T-helper 1 cell treated with Interleukin-12 subunit alpha and Interleukin-12 subunit beta and Interleukin-4 antibody, amounts not matched to agents 30 ng/mL and 1 ng/mL, for 36 hours (primary cell): ENCODE data around the gene ARHGAP4. TPM values are rescaled to one million over a fixed set of nuclear protein-coding genes. Genes with fewer than 3 reads are reported as not detected.

Experiments used
- intact Hi-C: fragments of 100-400 bp; cut with micrococcal nuclease; formaldehyde crosslinking; loops from one replicate; pipeline ENCODE4 v1.15.1; 2024
- total RNA-seq: library from RNA; stranded (reverse); gene quantifications from 2 replicates; pipeline ENCODE4 v1.2.3, GENCODE V29; 2022

The ARHGAP4 gene
- total RNA-seq, 1 donor from 2014 or later, result 285 TPM

- intact Hi-C loops, result loop anchor here (5.0 kb wide), 1 partner anchor 42 kb away; the partner anchor contains the start of gene ARHGAP4
Observed at GRCh38 chrX:153885208-153885787, 40.8 kb downstream of the ARHGAP4 start.

GRCh38 chrX:153884590-153884989 lies 41.5 kb downstream of the ARHGAP4 start:
- intact Hi-C loops, result no loop called here

- intact Hi-C loops, result no loop called here
Observed at GRCh38 chrX:153884136-153884535, 41.9 kb downstream of the ARHGAP4 start.

- intact Hi-C loops, result no loop called here
Observed at GRCh38 chrX:153883163-153883843, 42.8 kb downstream of the ARHGAP4 start.

GRCh38 chrX:153882557-153882956 lies 43.5 kb downstream of the ARHGAP4 start:
- intact Hi-C loops, result no loop called here

- intact Hi-C loops, result no loop called here
Observed at GRCh38 chrX:153882086-153882498, 44.0 kb downstream of the ARHGAP4 start.

- intact Hi-C loops, result no loop called here
Observed at GRCh38 chrX:153881281-153881680, 44.8 kb downstream of the ARHGAP4 start.

- intact Hi-C loops, result no loop called here
Observed at GRCh38 chrX:153880440-153880815, 45.6 kb downstream of the ARHGAP4 start.

GRCh38 chrX:153879741-153880439 lies 46.2 kb downstream of the ARHGAP4 start:
- intact Hi-C loops, result no loop called here

- intact Hi-C loops, result no loop called here
Observed at GRCh38 chrX:153878969-153879653, 47.0 kb downstream of the ARHGAP4 start.

- intact Hi-C loops, result no loop called here
Observed at GRCh38 chrX:153878345-153878744, 47.7 kb downstream of the ARHGAP4 start.

- intact Hi-C loops, result no loop called here
Observed at GRCh38 chrX:153877571-153878261, 48.3 kb downstream of the ARHGAP4 start.

GRCh38 chrX:153876112-153876491 lies 50.0 kb downstream of the ARHGAP4 start:
- intact Hi-C loops, result no loop called here

GRCh38 chrX:153875391-153876111 lies 50.5 kb downstream of the ARHGAP4 start:
- intact Hi-C loops, result loop anchor here (1.0 to 2.0 kb wide), 2 partner anchors 57 to 81 kb away; partner anchors contain the start of genes IDH3G and SSR4

- intact Hi-C loops, result loop anchor here (1.0 to 2.0 kb wide), 2 partner anchors 56 to 80 kb away; partner anchors contain the start of genes IDH3G and SSR4
Observed at GRCh38 chrX:153874366-153875125, 51.5 kb downstream of the ARHGAP4 start.

- intact Hi-C loops, result loop anchor here (2.0 kb wide), 1 partner anchor 55 kb away; no protein-coding TSS in a partner anchor
Observed at GRCh38 chrX:153874085-153874365, 52.0 kb downstream of the ARHGAP4 start.

GRCh38 chrX:153873282-153874084 lies 52.6 kb downstream of the ARHGAP4 start:
- intact Hi-C loops, result loop anchor here (2.0 kb wide), 1 partner anchor 55 kb away; no protein-coding TSS in a partner anchor

GRCh38 chrX:153871946-153872878 lies 53.9 kb downstream of the ARHGAP4 start:
- intact Hi-C loops, result no loop called here
